Non-pigmented ciliary epithelial cell (primary cell): ENCODE measurements around the gene NUP37.
"Not testable (repeated sequence)": the region's sequence is repeated elsewhere in the genome, so short reads cannot be mapped to it uniquely, and the experiment has no call there.

Experiments used
- DNase-seq: peaks from one replicate; pipeline ENCODE4 v3.0.0-alpha.2; 2010; ENCODE audit warnings: low read depth

Gene NUP37, protein sequence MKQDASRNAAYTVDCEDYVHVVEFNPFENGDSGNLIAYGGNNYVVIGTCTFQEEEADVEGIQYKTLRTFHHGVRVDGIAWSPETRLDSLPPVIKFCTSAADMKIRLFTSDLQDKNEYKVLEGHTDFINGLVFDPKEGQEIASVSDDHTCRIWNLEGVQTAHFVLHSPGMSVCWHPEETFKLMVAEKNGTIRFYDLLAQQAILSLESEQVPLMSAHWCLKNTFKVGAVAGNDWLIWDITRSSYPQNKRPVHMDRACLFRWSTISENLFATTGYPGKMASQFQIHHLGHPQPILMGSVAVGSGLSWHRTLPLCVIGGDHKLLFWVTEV

DNA sequence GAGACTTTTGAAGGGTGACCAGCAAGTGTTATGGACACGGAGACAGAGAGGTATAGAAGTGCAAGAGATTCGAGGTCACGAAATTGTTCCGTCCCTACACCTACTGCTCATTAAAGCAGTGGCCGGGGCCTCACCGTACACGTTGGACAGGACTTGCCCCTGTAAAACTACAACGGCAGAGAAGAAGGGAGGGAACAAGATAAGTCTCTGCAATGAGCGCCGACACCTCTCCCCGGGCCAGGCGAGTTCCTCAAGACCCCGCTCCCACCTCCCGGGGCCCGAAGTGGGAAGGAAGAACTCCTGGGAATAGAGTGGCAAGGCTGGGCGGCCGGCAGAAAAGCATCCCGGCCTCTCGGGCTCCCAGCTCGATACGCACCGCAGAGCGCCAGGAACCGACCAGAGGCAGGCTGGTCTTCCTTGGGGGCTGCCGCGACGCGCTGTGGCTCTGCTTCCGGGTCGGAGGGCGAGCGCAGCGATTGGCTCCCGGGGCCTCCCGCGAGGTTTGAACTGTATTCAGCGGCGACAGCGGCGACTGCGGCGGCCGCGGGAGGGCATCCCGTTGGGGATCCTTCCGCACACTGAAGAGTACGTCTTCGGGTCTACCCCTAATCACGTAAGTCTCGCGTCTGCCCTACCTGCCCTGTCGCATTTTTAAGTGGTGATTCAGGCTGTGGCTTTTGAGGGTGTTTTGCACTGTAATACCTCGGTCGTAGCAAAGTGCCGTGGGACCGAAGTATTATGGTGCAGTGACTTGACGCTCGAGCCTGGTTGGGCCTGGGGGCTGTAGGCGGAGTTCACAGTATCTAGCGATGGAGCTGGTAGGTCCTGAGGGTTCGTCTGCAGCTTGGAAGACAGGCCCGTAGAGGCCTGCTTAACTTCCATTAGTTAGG is at the start of gene NUP37, which contains the start of gene PARPBP:
TSS of gene NUP37 (minus strand) at position 441 of the 890 bp plus-strand sequence. CDS start 1,596 bp downstream, outside the sequence.
TSS of gene PARPBP (plus strand) at position 510 of the 890 bp plus-strand sequence. CDS start 3,706 bp downstream, outside the sequence.
- peak; percentile 30 for DNase-seq

DNA sequence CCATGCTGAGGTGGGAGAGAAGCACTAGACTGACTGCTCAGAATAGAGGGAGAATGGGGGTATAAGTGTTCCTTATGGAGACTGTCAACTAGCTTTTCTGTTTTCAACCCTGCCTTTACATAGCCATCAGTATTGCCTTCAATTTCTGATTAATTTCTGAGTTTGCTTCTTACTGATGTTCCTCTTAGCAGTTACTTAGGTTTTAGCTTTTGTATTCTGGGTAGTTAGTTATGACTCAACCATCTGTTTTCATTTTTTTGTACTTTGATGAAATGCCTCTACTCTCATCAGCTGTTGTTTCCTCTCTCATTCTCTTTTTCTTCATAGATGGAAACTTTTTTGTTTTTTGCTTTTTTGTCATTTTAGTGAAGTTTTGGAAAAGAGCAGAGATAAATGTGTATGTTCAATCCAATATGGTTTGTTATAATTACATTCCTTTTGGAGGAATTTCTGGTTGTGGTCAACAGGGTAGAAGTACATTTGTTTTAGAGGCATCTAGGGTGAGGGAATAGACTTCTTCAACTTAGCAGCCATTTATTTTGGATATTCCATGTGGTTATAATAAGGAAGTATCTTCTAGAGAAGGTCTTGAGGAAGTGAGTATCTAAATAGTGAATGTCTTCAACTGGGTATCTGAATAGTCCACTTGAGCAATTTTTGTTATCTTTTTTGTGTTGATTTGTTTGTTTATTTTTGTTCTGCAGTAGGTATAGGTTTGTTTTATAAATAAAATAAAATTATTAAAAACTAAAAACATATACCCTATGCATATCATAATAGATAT is 48.1 kb upstream of the NUP37 start:
- peak; percentile 9 for DNase-seq

DNA sequence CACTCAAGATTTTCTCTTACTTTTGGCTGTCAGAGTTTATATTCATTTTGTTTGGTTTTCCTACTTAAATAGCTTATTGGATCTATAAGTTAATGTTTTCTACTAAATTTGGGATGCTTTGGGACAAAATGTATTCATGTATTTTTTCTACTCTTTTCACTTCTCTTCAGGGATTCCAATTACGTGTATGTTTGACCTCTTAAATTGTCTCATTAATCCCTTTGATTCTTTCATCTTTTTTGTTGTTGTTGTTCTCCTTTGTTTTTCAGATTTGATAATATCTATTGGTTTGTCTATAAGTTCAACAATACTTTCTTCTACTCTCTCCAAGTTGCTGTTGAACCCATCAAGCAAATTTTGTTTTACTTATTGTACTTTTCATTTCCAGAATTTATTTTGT is 43.5 kb upstream of the NUP37 start:
- DNase-seq: no peak

DNA sequence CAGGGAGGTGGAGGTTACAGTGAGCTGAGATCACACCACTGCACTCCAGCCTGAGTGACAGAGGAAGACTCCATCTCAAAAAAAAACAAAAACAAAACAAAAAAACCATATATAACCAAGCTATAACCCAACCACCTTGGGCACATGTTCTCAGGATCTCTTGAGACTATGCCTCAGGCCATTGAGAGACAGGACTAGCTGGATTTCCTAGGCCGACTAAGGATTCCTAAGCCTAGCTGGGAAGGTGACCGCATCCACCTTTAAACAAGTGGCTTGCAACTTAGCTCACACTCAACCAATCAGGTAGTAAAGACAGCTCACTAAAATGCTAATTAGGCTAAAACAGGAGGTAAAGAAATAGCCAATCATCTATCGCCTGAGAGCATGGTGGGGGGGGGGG is 35.3 kb upstream of the NUP37 start:
- not testable (repeated sequence) for DNase-seq

DNA sequence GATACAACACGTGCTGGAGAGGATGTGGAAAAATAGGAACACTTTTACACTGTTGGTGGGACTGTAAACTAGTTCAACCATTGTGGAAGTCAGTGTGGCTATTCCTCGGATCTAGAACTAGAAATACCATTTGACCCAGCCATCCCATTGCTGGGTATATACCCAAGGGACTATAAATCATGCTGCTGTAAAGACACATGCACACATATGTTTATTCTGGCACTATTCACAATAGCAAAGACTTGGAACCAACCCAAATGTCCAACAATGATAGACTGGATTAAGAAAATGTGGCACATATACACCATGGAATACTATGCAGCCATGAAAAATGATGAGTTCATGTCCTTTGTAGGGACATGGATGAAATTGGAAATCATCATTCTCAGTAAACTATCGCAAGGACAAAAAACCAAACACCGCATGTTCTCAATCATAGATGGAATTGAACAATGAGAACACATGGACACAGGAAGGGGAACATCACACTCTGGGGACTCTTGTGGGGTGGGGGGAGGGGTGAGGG is 27.2 kb upstream of the NUP37 start:
- DNase-seq: not testable (repeated sequence)

DNA sequence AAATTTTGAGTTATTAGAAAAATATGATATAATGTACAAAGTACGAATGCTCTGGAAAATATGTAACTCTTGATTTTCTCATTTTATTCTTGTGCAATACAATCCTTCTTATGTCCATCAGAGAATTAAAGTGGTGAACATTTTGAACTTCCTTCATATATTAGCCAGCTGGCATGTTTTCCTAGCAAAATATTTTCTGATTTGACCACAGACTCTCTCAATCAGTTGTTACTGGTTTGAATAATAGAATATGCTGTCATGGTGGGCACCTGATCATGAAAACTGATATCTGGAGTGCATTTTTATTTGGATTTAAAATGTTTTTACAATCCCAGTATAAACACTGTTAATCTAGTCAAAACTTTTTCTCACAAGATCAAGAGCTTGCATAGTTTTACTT is 24.3 kb upstream of the NUP37 start:
- DNase-seq: no peak

DNA sequence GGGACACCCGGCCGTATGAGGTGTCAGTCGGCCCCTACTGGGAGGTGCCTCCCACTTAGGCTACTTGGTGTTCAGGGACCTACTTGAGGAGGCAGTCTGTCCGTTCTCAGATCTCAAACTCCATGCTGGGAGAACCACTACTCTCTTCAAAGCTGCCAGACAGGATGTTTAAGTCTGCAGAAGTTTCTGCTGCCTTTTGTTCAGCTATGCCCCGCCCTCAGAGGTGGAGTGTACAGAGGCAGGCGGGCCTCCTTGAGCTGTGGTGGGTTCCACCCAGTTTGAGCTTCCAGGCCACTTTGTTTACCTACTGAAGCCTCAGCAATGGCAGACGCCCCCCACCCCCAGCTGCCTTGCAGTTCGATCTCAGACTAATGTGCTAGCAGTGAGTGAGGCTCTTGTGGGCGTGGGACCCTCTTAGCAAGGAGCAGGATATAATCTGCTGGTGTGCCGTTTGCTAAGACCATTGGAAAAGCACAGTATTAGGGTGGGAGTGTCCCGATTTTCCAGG is 23.0 kb upstream of the NUP37 start:
- DNase-seq: not testable (repeated sequence)

DNA sequence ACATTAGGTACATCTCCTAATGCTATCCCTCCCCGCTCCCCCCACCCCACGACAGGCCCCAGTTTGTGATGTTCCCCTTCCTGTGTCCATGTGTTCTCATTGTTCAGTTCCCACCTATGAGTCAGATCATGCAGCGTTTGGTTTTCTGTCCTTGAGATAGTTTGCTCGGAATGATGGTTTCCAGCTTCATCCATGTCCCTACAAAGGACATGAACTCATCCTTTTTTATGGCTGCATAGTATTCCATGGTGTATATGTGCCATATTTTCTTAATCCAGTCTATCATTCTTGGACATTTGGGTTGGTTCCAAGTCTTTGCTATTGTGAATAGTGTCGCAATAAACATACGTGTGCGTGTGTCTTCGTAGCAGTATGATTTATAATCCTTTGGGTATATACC is 17.7 kb upstream of the NUP37 start:
- DNase-seq: not testable (repeated sequence)

DNA sequence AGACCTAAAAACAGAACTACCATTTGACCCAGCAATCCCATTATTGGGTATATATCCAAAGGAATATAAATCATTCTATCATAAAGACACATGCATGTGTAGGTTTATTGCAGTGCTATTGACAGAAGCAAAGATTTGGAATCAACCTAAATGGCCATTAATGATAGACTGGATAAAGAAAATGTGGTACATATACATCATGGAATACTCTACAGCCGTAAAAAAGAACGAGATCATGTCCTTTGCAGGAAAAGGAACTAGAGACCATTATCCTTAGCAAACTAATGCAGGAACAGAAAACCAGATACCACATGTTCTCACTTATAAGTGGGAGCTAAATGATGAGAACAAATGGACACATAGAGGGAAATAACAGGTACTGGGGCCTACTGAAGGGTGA is 11.5 kb upstream of the NUP37 start:
- not testable (repeated sequence) for DNase-seq

DNA sequence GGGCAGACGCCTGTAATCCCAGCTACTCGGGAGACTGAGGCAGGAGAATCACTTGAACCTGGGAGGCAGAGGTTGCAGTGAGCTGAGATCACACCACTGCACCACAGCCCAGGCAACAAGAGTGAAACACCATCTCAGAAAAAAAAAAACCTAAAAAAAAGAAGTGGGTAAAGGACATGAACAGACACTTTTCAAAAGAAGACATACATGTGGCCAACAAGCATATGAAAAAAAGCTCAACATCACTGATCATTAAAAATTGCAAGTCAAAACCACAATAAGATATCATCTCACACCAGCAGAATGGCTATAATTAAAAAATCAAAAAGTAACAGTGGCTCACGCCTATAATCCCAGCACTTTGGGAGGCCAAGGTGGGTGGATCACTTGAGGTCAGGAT is 10.8 kb upstream of the NUP37 start:
- not testable (repeated sequence) for DNase-seq

DNA sequence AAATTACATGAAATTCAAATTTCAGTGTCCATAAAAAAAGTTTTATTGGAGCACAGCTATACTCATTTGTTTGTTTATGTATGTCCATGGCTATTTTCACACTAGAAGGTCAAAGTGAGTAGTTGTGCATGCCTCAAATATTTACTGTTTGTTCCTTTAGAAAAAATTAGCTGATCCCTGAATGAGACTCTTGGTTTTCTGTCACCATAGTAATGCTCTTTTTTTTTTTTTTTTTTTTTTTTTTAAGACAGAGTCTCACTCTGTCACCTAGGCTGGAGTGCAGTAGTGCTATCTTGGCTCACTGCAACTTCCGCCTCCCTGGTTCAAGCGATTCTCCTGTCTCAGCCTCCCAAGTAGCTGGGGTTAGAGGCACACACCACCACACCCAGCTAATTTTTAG is 1.4 kb upstream of the NUP37 start:
- not testable (repeated sequence) for DNase-seq

DNA sequence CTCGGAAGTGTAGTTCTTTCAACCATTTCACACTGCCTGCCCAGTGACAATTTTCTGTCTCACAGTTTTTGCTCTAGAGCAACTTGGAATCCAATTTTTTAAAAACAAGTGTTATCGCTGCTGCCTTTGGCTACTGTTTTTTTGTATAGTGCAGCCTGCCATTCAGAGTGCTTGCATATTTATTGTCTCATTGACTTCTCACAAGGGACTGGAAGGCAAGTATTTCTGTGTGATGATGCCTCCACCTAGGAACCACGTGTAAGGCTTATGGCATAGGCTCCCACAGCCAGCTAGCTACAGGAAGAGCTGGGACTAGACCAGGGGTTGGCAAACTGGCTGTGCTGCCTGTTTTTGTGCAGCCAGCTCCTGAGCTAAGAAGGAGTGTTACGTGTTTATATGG is 972 bp upstream of the NUP37 start:
- DNase-seq: no peak

DNA sequence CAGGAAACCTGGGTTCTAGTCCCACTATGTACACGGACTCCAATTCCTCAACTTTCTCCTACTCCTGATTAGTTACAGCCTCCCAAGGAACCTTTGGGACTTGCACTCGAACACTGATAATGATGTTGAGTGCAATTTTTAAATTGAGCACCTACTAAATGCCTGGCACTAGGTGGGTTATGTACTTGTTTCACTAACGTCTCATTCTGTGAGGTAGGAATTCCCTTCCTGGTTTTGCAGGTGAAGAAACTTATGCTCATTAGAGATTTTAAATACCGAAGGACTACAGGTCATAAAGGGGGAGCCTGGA is 605 bp upstream of the NUP37 start:
- DNase-seq: no peak

DNA sequence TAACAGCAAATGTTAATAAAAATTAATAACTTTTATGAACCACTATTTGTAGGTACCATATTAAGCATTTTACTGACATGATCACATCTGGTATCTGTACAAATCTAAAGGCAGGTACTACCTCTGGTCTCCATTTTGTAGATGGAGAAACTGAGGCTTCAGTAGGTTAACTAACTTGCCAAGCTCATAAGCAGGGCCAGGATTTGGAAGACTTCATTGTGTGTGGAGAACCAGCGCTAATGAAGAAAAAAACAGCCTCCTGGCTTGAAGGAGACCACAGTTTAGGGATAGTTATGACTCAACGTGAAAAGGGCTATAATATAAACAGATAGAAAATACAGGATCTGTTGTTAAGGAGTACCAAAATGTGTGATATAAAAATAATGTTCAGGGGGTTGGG is 1.0 kb downstream of the NUP37 start:
- DNase-seq: no peak

DNA sequence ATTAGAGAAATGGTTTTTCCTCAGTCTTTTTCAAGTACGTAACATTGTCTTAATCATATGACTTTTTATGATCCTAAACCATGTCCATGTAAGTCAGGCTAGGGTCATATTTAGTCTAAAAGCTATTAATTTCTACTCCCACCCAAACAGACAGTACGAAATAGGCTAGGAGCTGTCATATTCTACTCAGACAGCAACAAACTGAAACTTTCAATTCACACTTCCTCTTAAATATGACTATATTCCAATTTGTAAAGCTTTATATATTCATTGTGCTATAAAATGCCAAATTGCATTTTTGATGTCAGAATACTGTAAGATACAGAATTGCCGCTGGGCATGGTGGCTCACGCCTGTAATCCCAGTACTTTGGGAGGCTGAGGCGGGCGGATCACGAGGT is 3.5 kb downstream of the NUP37 start:
- no peak for DNase-seq

DNA sequence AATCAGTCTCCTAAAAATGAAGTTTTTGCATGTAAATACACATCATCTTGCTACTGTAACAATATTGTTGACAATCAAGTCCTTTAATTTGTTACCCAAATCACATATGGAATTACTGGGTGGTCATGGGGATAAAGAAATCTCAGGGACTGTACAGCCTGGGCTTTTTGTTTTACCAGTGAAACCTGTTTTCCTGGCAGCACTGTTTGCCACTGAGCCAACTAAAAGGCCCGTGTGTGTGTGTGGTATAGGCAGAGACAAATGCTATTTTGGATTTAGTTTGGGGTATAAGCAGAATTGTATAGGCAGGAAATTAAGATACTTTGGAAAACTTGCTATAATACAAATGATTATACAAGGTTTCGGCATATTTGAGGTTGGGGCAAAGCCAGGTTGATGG is 5.7 kb downstream of the NUP37 start:
- no peak for DNase-seq

DNA sequence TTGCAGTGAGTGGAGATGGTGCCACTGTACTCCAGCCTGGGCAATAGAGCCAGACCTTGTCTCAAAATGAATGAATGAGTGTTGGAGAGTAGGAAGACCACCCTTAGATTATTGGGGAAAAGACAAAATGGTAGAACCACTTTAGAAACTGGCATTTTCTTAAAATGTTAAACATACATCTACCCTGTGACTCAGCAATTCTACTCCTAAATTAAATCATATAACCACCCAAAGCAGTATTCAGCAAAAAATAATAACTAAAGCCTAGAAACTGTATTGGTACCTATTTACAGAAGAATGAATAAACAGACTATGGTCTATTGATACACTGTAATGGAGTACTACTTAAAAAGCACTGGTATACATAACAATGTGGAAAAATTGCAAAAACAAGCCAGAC is 9.1 kb downstream of the NUP37 start:
- DNase-seq: no peak

DNA sequence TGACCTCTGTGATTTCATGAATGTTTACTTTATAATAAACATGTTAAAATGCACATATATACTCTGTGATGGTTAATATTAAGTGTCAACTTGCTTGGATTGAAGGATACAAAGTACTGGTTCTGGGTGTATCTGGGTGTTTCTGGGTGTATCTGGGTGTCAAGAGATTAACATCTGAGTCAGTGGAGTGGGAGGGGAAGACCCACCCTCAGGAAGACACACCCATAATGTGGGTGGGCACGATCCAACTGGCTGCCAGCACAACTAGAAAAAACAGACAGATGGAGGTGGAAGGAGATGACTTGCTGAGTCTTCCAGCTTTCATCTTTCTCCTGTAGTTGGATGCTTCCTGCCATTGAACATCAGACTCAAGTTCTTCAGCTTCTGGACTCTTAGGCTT is 11.9 kb downstream of the NUP37 start:
- DNase-seq: no peak

DNA sequence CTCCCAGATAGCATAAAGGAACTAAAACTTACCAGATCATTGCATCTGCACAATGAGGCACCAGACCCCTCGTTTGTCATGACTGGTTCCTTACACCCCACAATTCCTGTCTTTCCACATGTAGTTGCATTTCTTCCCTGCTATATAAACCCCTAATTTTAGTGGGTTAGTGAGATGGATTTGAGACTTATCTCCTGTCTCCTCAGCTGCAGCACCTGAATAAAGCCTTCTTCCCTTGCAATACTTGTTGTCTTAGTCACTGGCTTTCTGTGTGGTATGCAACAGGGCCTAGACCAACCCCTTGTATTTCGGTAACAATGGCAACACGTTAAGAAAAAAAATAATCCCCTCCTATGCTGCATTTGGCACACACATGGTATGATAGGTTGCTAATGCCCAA is 13.0 kb downstream of the NUP37 start:
- DNase-seq: no peak

DNA sequence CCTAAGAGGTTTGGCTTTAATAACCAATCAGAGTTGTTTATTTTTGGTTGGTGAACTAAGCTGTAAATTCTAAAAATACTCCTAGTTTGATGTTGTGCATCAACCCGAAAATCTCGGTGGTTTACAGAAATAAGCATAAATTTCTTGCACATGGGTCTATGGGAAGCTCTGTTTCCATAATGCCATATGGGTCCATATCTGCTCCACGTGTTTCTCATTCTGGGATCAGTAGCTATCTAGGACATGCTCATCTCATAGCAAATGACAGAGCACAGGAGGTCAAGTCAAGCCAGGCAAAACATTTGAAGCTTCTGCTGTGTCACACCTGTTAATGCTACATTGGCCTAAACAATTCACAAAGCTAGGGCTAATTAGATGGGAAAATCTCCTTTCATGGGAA is 23.1 kb downstream of the NUP37 start:
- DNase-seq: no peak

DNA sequence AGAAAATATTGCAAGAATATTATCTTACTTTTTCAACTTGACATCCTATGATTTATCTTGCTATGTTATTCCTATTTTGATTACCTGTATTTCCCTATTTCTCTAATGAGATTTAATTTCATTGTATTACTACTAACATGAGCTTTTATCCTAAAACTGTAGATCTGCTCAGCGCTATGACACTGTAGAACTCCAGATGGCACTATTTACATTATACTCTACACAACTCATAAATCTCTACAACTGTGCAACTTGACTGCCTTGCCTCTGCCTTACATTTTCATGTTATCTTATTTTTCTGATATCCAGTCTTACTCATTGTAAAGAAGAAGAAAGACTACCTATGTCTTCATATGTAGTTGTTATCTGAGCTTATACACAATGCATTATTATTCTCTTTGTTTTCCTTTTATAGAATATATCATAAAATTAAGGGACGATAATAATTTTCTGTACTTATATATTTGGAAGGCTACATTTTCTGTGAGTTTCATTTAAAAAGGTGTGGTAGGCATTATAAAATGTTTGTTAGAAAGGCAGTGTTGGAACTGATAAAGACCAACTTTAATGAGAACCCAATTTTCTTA is 24.1 kb downstream of the NUP37 start:
- no peak for DNase-seq

DNA sequence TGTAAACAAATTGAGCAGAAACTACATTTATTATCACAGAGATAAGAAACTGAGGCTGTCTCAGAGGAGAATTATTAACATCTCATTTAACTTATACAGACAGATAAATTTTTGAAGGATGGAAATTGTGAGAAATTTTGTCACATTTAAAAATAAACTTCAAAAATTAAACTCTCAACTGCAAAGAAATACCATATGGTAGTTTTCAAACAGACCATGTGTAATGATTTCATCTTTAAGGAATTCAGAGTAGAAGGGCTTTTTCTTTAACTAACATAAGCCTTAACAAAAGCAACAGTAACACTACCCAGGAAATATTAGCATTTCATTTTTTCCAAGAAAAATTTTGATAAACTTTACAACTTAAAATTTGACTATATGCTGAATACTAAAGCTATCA is 26.6 kb downstream of the NUP37 start:
- DNase-seq: peak; percentile 17
